ENCODE data around the gene CHRNA1. TPM values are rescaled to one million over a fixed set of nuclear protein-coding genes. Genes with fewer than 3 reads are reported as not detected.

Gene CHRNA1
- total RNA-seq (ENCODE audit: unreplicated experiment) = 0.41 TPM
- long read RNA-seq = 0 reads

DNA sequence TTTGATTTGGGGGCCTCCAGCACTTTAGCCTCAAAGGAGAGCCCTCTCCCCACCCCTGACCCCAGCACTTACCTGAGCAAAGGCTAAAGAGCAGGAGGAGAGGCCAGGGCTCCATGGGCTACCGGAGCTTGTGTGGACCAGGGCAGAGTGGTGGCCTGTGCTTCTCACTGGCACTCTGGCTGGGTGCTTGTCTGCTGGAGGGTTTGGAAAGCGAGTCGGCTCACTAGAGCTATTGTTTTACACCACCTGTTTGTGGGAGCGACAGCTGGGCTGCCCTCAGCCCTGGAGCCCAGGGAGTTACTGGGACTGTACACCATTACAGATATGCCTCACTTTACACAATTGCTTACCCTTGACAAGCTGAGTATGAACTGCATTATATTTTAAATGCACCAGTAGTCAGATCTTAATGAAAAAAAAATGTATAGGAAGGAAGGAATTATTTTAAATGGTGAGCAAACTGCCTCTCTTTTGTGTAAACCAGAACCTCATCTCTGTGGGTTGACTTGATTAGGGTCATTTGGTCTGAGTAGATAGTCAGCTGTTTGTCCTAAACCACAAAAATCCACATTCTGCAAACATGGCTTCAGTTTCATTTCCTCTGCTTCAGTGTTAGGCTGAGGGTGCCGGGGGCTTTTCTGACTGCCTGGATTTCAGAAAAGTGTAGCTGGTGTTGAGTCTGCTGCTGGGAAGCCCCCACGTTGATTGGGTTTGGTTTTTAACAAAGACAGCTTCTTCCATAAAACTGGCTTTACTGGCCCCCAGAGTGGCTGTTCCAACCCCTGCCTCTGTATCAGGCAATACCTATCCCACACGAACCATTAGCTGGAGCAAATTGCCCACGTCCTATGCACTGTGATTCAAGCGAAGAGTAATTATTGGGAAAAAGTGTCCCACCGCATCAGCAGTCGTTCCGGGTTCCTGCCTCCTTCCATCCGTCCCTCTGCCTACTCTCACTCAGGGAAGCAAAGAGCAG is at the start of gene CHRNA1:
Gene CHRNA1, minus strand, starts transcription at position 193 of the 976 bp plus-strand sequence. Its CDS starts 78 bp downstream, at position 115.
- Mint-ChIP-seq H3K9me3 (ENCODE audit: unreplicated experiment) (no peaks in the 10 kb centered on the region), H3K36me3 (ENCODE audit: low read depth, unreplicated experiment) (no peaks in the 10 kb centered on the region), H3K4me1 (ENCODE audit: unreplicated experiment) (peaks cover 4% of the 10 kb centered on the region), H3K27me3 (ENCODE audit: unreplicated experiment) (no peaks in the 10 kb centered on the region), H3K27ac (ENCODE audit: unreplicated experiment) (peak within 1 kb of the TSS; percentile 30), H3K4me3 (ENCODE audit: unreplicated experiment) (no peak within 1 kb of the TSS)
- DNase-seq (ENCODE audit: low spot score) = no peak
- TF ChIP-seq, protein P1, sequence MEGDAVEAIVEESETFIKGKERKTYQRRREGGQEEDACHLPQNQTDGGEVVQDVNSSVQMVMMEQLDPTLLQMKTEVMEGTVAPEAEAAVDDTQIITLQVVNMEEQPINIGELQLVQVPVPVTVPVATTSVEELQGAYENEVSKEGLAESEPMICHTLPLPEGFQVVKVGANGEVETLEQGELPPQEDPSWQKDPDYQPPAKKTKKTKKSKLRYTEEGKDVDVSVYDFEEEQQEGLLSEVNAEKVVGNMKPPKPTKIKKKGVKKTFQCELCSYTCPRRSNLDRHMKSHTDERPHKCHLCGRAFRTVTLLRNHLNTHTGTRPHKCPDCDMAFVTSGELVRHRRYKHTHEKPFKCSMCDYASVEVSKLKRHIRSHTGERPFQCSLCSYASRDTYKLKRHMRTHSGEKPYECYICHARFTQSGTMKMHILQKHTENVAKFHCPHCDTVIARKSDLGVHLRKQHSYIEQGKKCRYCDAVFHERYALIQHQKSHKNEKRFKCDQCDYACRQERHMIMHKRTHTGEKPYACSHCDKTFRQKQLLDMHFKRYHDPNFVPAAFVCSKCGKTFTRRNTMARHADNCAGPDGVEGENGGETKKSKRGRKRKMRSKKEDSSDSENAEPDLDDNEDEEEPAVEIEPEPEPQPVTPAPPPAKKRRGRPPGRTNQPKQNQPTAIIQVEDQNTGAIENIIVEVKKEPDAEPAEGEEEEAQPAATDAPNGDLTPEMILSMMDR (IDR thresholded peaks at IDR 0.05; ENCODE audit: unreplicated experiment) = no peak

DNA sequence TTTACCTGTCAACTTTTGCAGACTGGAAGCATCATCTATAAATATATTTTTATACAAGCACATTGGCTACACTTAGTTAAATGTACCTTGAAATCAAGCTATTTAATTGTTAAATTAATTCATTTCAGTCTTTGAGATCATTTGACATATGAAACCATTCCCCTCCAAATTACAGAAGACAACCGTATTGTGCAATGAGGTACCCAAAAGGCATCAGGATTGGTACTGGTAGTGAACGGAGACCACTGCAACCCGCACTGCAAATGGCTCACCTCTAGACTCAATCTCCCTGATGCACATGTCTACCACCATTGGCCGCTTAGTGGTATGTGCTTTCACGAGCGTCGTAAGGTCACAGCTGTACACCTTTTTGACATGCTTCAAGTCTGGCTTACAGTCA is 47.8 kb upstream of the CHRNA1 start:
- H3K4me3 Mint-ChIP-seq (ENCODE audit: unreplicated experiment) = no peak overlapping the region
- TF ChIP-seq, protein P1 (IDR thresholded peaks at IDR 0.05; ENCODE audit: unreplicated experiment) = no peak
- H3K27me3 Mint-ChIP-seq (ENCODE audit: unreplicated experiment) = peaks cover 1% of the 10 kb centered on the region
- no peak for DNase-seq (ENCODE audit: low spot score)
- H3K4me1 Mint-ChIP-seq (ENCODE audit: unreplicated experiment) = no peaks in the 10 kb centered on the region
- peaks cover 10% of the 10 kb centered on the region for H3K36me3 Mint-ChIP-seq (ENCODE audit: low read depth, unreplicated experiment)
- H3K27ac Mint-ChIP-seq (ENCODE audit: unreplicated experiment) = no peak overlapping the region
- H3K9me3 Mint-ChIP-seq (ENCODE audit: unreplicated experiment) = no peaks in the 10 kb centered on the region

DNA sequence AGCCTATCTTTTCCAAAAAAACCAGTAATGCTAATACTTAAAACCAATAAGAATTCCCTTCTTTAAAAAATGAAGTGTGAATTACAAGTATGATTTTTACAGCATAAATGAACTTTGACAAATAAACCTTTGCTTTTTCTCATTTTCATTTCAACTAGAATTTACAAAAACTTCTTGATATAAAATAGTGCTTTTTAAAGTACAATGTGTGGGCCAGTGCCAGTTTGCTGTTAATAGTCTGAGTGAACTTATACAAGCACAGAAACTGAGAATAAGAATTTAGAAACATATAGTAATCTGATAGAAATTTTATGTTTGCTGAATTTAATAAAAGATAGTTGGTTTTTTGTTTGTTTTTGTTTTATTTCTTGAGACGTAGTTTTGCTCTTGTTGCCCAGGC is 43.7 kb upstream of the CHRNA1 start:
- Mint-ChIP-seq H3K27me3 (ENCODE audit: unreplicated experiment) (peaks cover 4% of the 10 kb centered on the region), H3K4me3 (ENCODE audit: unreplicated experiment) (no peak overlapping the region)
- TF ChIP-seq, protein P1 (IDR thresholded peaks at IDR 0.05; ENCODE audit: unreplicated experiment) = no peak

DNA sequence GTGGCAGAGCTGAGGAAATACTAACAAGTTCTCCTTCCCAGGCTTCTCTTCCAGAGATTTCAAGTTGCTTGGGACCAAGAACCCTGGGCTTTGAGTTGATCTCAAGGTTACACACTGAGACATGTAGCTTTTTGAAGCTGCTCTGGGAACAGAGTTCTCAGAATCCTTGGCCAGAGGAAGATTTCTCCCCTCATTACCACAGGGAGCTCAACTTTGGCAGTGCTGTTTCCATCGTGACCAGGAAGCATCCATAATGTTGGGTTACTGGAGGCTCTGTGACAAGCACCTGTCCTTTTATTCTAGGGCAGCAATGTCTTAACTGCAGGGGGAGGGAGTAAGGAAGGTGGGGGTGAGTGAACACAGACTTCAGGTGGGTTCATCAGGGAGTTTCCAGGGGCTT is 41.5 kb upstream of the CHRNA1 start:
- H3K4me3 Mint-ChIP-seq (ENCODE audit: unreplicated experiment) = no peak overlapping the region
- H3K27ac Mint-ChIP-seq (ENCODE audit: unreplicated experiment) = no peak overlapping the region
- peaks cover 4% of the 10 kb centered on the region for H3K27me3 Mint-ChIP-seq (ENCODE audit: unreplicated experiment)
- no peaks in the 10 kb centered on the region for H3K9me3 Mint-ChIP-seq (ENCODE audit: unreplicated experiment)
- H3K4me1 Mint-ChIP-seq (ENCODE audit: unreplicated experiment) = no peaks in the 10 kb centered on the region
- no peak for DNase-seq (ENCODE audit: low spot score)
- peaks cover 21% of the 10 kb centered on the region for H3K36me3 Mint-ChIP-seq (ENCODE audit: low read depth, unreplicated experiment)
- TF ChIP-seq, protein P1 (IDR thresholded peaks at IDR 0.05; ENCODE audit: unreplicated experiment) = no peak

More for the DNA sequence above, 43.7 kb upstream of the CHRNA1 start:
- H3K9me3 Mint-ChIP-seq (ENCODE audit: unreplicated experiment) = no peaks in the 10 kb centered on the region
- peaks cover 21% of the 10 kb centered on the region for H3K36me3 Mint-ChIP-seq (ENCODE audit: low read depth, unreplicated experiment)
- H3K27ac Mint-ChIP-seq (ENCODE audit: unreplicated experiment) = no peak overlapping the region
- no peak for DNase-seq (ENCODE audit: low spot score)
- H3K4me1 Mint-ChIP-seq (ENCODE audit: unreplicated experiment) = no peaks in the 10 kb centered on the region

DNA sequence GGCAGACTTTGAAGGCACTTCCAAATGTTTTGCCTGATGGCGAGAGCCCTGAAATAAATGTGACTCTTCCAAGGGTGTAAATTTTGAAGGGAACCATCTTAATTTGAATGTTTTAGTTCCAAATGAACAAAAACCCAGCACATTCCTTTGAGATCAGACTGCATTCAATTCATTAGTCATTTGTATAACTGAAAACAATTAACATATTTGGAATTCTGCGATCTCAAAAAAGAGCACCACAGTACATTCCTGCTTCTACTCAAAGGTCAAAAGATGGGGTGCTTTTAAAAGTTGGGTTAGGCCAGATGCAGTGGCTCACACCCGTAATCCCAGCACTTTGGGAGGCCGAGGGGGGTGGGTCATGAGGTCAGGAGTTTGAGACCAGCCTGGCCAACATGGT is 38.2 kb upstream of the CHRNA1 start:
- no peaks in the 10 kb centered on the region for H3K4me1 Mint-ChIP-seq (ENCODE audit: unreplicated experiment)
- H3K27me3 Mint-ChIP-seq (ENCODE audit: unreplicated experiment) = peaks cover 4% of the 10 kb centered on the region
- TF ChIP-seq, protein P1 (IDR thresholded peaks at IDR 0.05; ENCODE audit: unreplicated experiment) = no peak
- no peak overlapping the region for H3K27ac Mint-ChIP-seq (ENCODE audit: unreplicated experiment)
- H3K4me3 Mint-ChIP-seq (ENCODE audit: unreplicated experiment) = no peak overlapping the region
- H3K9me3 Mint-ChIP-seq (ENCODE audit: unreplicated experiment) = no peaks in the 10 kb centered on the region
- H3K36me3 Mint-ChIP-seq (ENCODE audit: low read depth, unreplicated experiment) = peaks cover 19% of the 10 kb centered on the region
- no peak for DNase-seq (ENCODE audit: low spot score)

All from endothelial cell (in vitro differentiated cells).